PC-3 (cell line): ENCODE measurements around the gene MTF2. TPM values are rescaled to one million over a fixed set of nuclear protein-coding genes. Genes with fewer than 3 reads are reported as not detected.

Experiments used
- ATAC-seq: fragments of 200-7000 bp; cut with Tn5 transposase; 2 replicates; pipeline ENCODE4 v1.9.1; 2020; ENCODE audit warnings: mild to moderate bottlenecking, moderate library complexity
- BruUV-seq: library from RNA; stranded (reverse); fragments of 400-500 nt; replicated peaks from 2 replicates; lab custom pipeline; 2021; lab: Mats Ljungman, UMichigan
- CTCF ChIA-PET: fragments of 300-600 bp; sonication (Branson Sonifier 250); formaldehyde crosslinking; loops from one replicate; lab custom pipeline; 2022; ENCODE audit warnings: antibody characterized with exemption; lab: Charles Lee
- POLR2A ChIA-PET: fragments of 300-600 bp; sonication (Branson Sonifier 250); formaldehyde crosslinking; loops from one replicate; lab custom pipeline; 2022; ENCODE audit warnings: antibody characterized with exemption; ENCODE audit not compliant: unreplicated experiment; lab: Charles Lee
- DNase-seq: peaks from one replicate; pipeline ENCODE4 v3.0.0-alpha.2; 2015
- H2AFZ ChIP-seq: fragments of 300-600 bp; sonication (generic); 2 replicates; pipeline ENCODE4 v1.6.0; 2016; ENCODE audit warnings: antibody characterized with exemption, low read length
- H3F3A ChIP-seq: fragments of 300-600 bp; sonication (generic); one replicate; pipeline ENCODE4 v1.6.0; 2017; ENCODE audit warnings: antibody characterized with exemption, low read length, control low read depth, mild to moderate bottlenecking; ENCODE audit not compliant: unreplicated experiment
- H3K27ac ChIP-seq: fragments of 300-600 bp; sonication (generic); 2 replicates; pipeline ENCODE4 v1.5.1; 2016; ENCODE audit warnings: mild to moderate bottlenecking, low read length
- H3K27me3 ChIP-seq: fragments of 300-600 bp; sonication (generic); 2 replicates; pipeline ENCODE4 v1.6.1; 2016; ENCODE audit warnings: low read length, mixed read lengths
- H3K36me3 ChIP-seq: fragments of 300-600 bp; sonication (generic); 2 replicates; pipeline ENCODE4 v1.6.1; 2016; ENCODE audit warnings: low read depth, mixed run types, low read length, mixed read lengths
- H3K4me1 ChIP-seq: fragments of 300-600 bp; sonication (generic); 2 replicates; pipeline ENCODE4 v1.5.1; 2016; ENCODE audit warnings: low read length; ENCODE audit not compliant: insufficient read depth
- H3K4me2 ChIP-seq: fragments of 300-600 bp; sonication (generic); 2 replicates; pipeline ENCODE4 v1.6.0; 2016; ENCODE audit warnings: low read length
- H3K4me3 ChIP-seq: fragments of 300-600 bp; sonication (generic); 2 replicates; pipeline ENCODE4 v1.5.1; 2016; ENCODE audit warnings: mild to moderate bottlenecking, low read length, mixed read lengths
- H3K79me2 ChIP-seq: fragments of 300-600 bp; sonication (generic); 2 replicates; pipeline ENCODE4 v1.6.1; 2017; ENCODE audit warnings: low read length, mixed read lengths
- H3K9ac ChIP-seq: fragments of 300-600 bp; sonication (generic); 2 replicates; pipeline ENCODE4 v1.6.0; 2016; ENCODE audit warnings: mild to moderate bottlenecking, low read length
- H3K9me2 ChIP-seq: fragments of 300-600 bp; sonication (generic); replicated peaks from 2 replicates; pipeline ENCODE4 v1.6.1; 2016; ENCODE audit warnings: mixed run types, low read length, mixed read lengths
- H3K9me3 ChIP-seq: fragments of 300-600 bp; sonication (generic); 2 replicates; pipeline ENCODE4 v1.6.1; 2016; ENCODE audit warnings: low read length, mixed read lengths
- H4K20me1 ChIP-seq: fragments of 300-600 bp; sonication (generic); 2 replicates; pipeline ENCODE4 v1.6.1; 2016; ENCODE audit warnings: low read length, mixed read lengths
- CTCF ChIP-seq: fragments of 300-600 bp; sonication (generic); conservative IDR thresholded peaks from 2 replicates; pipeline ENCODE4 v1.5.1; 2017; ENCODE audit warnings: antibody characterized with exemption, low read depth, mild to moderate bottlenecking, low read length
- EZH2 ChIP-seq: fragments of 300-600 bp; sonication (generic); IDR thresholded peaks from one replicate; pipeline ENCODE4 v1.6.1; 2017; ENCODE audit warnings: antibody characterized with exemption, mild to moderate bottlenecking, low read length; ENCODE audit not compliant: unreplicated experiment
- EZH2phosphoT487 ChIP-seq: fragments of 300-600 bp; sonication (generic); IDR thresholded peaks from 2 replicates; pipeline ENCODE4 v1.6.1; 2018; ENCODE audit warnings: mild to moderate bottlenecking, antibody characterized with exemption, low read length, borderline replicate concordance
- intact Hi-C: fragments of 100-400 bp; cut with micrococcal nuclease; formaldehyde crosslinking; loops from 2 replicates; pipeline ENCODE4 v1.9.0; 2023
- total RNA-seq: library from RNA; depleted of rRNA; stranded (reverse); fragments of >200 nt; gene quantifications from 2 replicates; pipeline ENCODE4 v1.2.3, GENCODE V29; 2014

Gene MTF2
- total RNA-seq, 1 experiment from 2014 or later: 25.3 TPM

GRCh38 chr1:93129507-93130099, 50.5 kb downstream of the MTF2 start:
- no peak overlapping the region for H2AFZ ChIP-seq
- no peaks in the 10 kb centered on the region for H3F3A ChIP-seq
- H3K9ac ChIP-seq: no peak overlapping the region
- H4K20me1 ChIP-seq: no peaks in the 10 kb centered on the region
- H3K4me3 ChIP-seq: no peak overlapping the region
- no peaks in the 10 kb centered on the region for H3K4me1 ChIP-seq
- no TSS peak for BruUV-seq
- H3K79me2 ChIP-seq: no peaks in the 10 kb centered on the region
- intact Hi-C loops: no loop called here
- H3K9me2 ChIP-seq: no peaks in the 10 kb centered on the region
- ChIA-PET POLR2A (no interaction called here), CTCF (no interaction called here)
- no peaks in the 10 kb centered on the region for H3K9me3 ChIP-seq
- no peak for ATAC-seq
- no peak for TF ChIP-seq EZH2
- TF ChIP-seq EZH2phosphoT487: no peak
- TF ChIP-seq CTCF: no peak
- no peak overlapping the region for H3K4me2 ChIP-seq
- peaks cover 26% of the 10 kb centered on the region for H3K36me3 ChIP-seq
- no peak for DNase-seq
- no peak overlapping the region for H3K27ac ChIP-seq
- H3K27me3 ChIP-seq: no peaks in the 10 kb centered on the region

GRCh38 chr1:93132638-93133037, 53.6 kb downstream of the MTF2 start:
- Histone ChIP-seq H3F3A (no peaks in the 10 kb centered on the region), H3K4me2 (no peak overlapping the region), H2AFZ (no peak overlapping the region), H3K27ac (no peak overlapping the region), H3K4me1 (peaks cover 6% of the 10 kb centered on the region; the same call in 1 of the 2 replicates), H3K4me3 (no peak overlapping the region), H3K9me3 (no peaks in the 10 kb centered on the region), H4K20me1 (no peaks in the 10 kb centered on the region), H3K27me3 (no peaks in the 10 kb centered on the region), H3K36me3 (peaks cover 38% of the 10 kb centered on the region), H3K79me2 (no peaks in the 10 kb centered on the region), H3K9me2 (no peaks in the 10 kb centered on the region), H3K9ac (no peak overlapping the region)
- DNase-seq: no peak
- BruUV-seq: no TSS peak
- POLR2A ChIA-PET: no interaction called here
- TF ChIP-seq EZH2phosphoT487 (no peak), EZH2 (no peak), CTCF (no peak)
- ATAC-seq: no peak
- intact Hi-C loops: no loop called here
- CTCF ChIA-PET: no interaction called here

GRCh38 chr1:93136445-93136844, 57.4 kb downstream of the MTF2 start:
- Histone ChIP-seq H3K4me1 (peaks cover 8% of the 10 kb centered on the region; the same call in 1 of the 2 replicates), H3K4me2 (no peak overlapping the region), H3K9me3 (no peaks in the 10 kb centered on the region), H3F3A (no peaks in the 10 kb centered on the region), H3K4me3 (no peak overlapping the region), H3K9ac (no peak overlapping the region), H4K20me1 (no peaks in the 10 kb centered on the region), H3K9me2 (no peaks in the 10 kb centered on the region), H3K27ac (no peak overlapping the region), H3K79me2 (no peaks in the 10 kb centered on the region), H3K36me3 (peaks cover 47% of the 10 kb centered on the region), H2AFZ (no peak overlapping the region), H3K27me3 (no peaks in the 10 kb centered on the region)
- intact Hi-C loops: loop anchor here (5.0 kb wide), 1 partner anchor 54 kb away; no protein-coding TSS in a partner anchor
- ChIA-PET POLR2A (no interaction called here), CTCF (no interaction called here)
- ATAC-seq: no peak
- TF ChIP-seq EZH2phosphoT487: no peak
- TF ChIP-seq EZH2: no peak
- no peak for TF ChIP-seq CTCF
- no TSS peak for BruUV-seq
- no peak for DNase-seq
